Trophoblast cell (in vitro differentiated cells and primary cell): ENCODE measurements around the gene MYO1D.

Experiments
- DNase-seq, 2 donors: peaks; one replicate each; pipeline ENCODE4 v3.0.0-alpha.2; 2016
- H2AFZ ChIP-seq: 2 replicates; pipeline ENCODE4 v1.6.1; 2013; ENCODE audit warnings: low read length, moderate library complexity, mild to moderate bottlenecking; ENCODE audit not compliant: insufficient read depth, poor library complexity
- H2AK5ac ChIP-seq: 2 replicates; pipeline ENCODE4 v1.6.1; 2013; ENCODE audit warnings: mild to moderate bottlenecking, low read length
- H2BK120ac ChIP-seq: 2 replicates; pipeline ENCODE4 v1.6.1; 2013; ENCODE audit warnings: low read length, mild to moderate bottlenecking, moderate library complexity; ENCODE audit not compliant: insufficient read depth, poor library complexity
- H2BK12ac ChIP-seq: 2 replicates; pipeline ENCODE4 v1.6.1; 2013; ENCODE audit warnings: mild to moderate bottlenecking, low read length, moderate library complexity
- H2BK5ac ChIP-seq: 2 replicates; pipeline ENCODE4 v1.6.1; 2013; ENCODE audit warnings: low read length, low read depth, moderate library complexity, mild to moderate bottlenecking; ENCODE audit not compliant: poor library complexity
- H3K14ac ChIP-seq: 2 replicates; pipeline ENCODE4 v1.6.1; 2013; ENCODE audit warnings: mild to moderate bottlenecking, low read length
- H3K18ac ChIP-seq: 2 replicates; pipeline ENCODE4 v1.6.1; 2013; ENCODE audit warnings: mild to moderate bottlenecking, low read length
- H3K23ac ChIP-seq: 2 replicates; pipeline ENCODE4 v1.6.1; 2013; ENCODE audit warnings: low read length
- H3K27ac ChIP-seq: 2 replicates; pipeline ENCODE4 v1.5.1; 2013; ENCODE audit warnings: low read depth, mild to moderate bottlenecking, inconsistent platforms, low read length, moderate library complexity
- H3K27me3 ChIP-seq: 2 replicates; pipeline ENCODE4 v1.6.1; 2013; ENCODE audit warnings: inconsistent platforms, mild to moderate bottlenecking, low read length, moderate library complexity; ENCODE audit not compliant: insufficient read depth
- H3K36me3 ChIP-seq, 2 experiments: 1 replicate in 1 of 2; 2 replicates in 1 of 2; pipeline ENCODE4 v1.6.1; 2013; ENCODE audit warnings: low read length in 2 of 2, mild to moderate bottlenecking in 2 of 2, moderate library complexity in 1 of 2; ENCODE audit not compliant: insufficient read depth in 2 of 2, control insufficient read depth in 1 of 2
- H3K4ac ChIP-seq: 2 replicates; pipeline ENCODE4 v1.6.1; 2013; ENCODE audit warnings: low read depth, mild to moderate bottlenecking, low read length, moderate library complexity
- H3K4me1 ChIP-seq, 2 experiments: 1 replicate in 1 of 2; 2 replicates in 1 of 2; pipeline ENCODE4 v1.6.1; 2013; ENCODE audit warnings: low read length in 2 of 2, mild to moderate bottlenecking in 2 of 2, moderate library complexity in 1 of 2; ENCODE audit not compliant: insufficient read depth in 2 of 2, control insufficient read depth in 1 of 2
- H3K4me2 ChIP-seq: 2 replicates; pipeline ENCODE4 v1.6.1; 2013; ENCODE audit warnings: inconsistent platforms, mild to moderate bottlenecking, low read length, moderate library complexity
- H3K4me3 ChIP-seq: 2 replicates; pipeline ENCODE4 v1.5.1; 2013; ENCODE audit warnings: mild to moderate bottlenecking, low read depth, low read length, inconsistent platforms
- H3K79me1 ChIP-seq: one replicate; pipeline ENCODE4 v1.6.1; 2013; ENCODE audit warnings: low read length
- H3K79me2 ChIP-seq: 2 replicates; pipeline ENCODE4 v1.6.1; 2013; ENCODE audit warnings: low read length, mild to moderate bottlenecking; ENCODE audit not compliant: control insufficient read depth, insufficient read depth, poor library complexity
- H3K9ac ChIP-seq: 2 replicates; pipeline ENCODE4 v1.6.1; 2013; ENCODE audit warnings: mild to moderate bottlenecking, low read length
- H3K9me3 ChIP-seq: 2 replicates; pipeline ENCODE4 v1.6.1; 2013; ENCODE audit warnings: low read depth, mild to moderate bottlenecking, control low read depth, inconsistent platforms, low read length; ENCODE audit not compliant: insufficient read depth
- H4K12ac ChIP-seq: 2 replicates; pipeline ENCODE4 v1.6.1; 2013; ENCODE audit warnings: low read depth, mild to moderate bottlenecking, low read length, moderate library complexity
- H4K8ac ChIP-seq: 2 replicates; pipeline ENCODE4 v1.6.1; 2013; ENCODE audit warnings: low read depth, mild to moderate bottlenecking, low read length, moderate library complexity
- H4K91ac ChIP-seq: one replicate; pipeline ENCODE4 v1.6.1; 2013; ENCODE audit warnings: low read depth, mild to moderate bottlenecking, low read length, moderate library complexity
- WGBS: extraction: QIAGEN DNeasy Blood & Tissue Kit; methylation state at CpG from one replicate; pipeline ENCODE4 v1.1.7; 2013; ENCODE audit warnings: missing lambda C conversion rate; ENCODE audit not compliant: insufficient read length, insufficient coverage; ENCODE audit errors: extremely low coverage; 5-methylcytosine and 5-hydroxymethylcytosine counted together

MYO1D gene

GRCh38 chr17:32660496-32660985 is 216.4 kb downstream of the MYO1D start:
- no peak overlapping the region for H3K18ac ChIP-seq
- H3K9ac ChIP-seq, result no peak overlapping the region
- no peak overlapping the region for H3K14ac ChIP-seq
- H3K23ac ChIP-seq, result no peak overlapping the region
- H3K9me3 ChIP-seq, result no peaks in the 10 kb centered on the region
- no CpG with 5 or more reads among the region's 5 CpGs for WGBS
- no peak overlapping the region for H2AFZ ChIP-seq
- H2AK5ac ChIP-seq, result no peak overlapping the region
- H3K27me3 ChIP-seq, result no peaks in the 10 kb centered on the region
- H3K4me2 ChIP-seq, result no peak overlapping the region
- no peak overlapping the region for H2BK12ac ChIP-seq
- H3K36me3 ChIP-seq, result peaks cover 0 to 2% of the 10 kb centered on the region in 2 experiments
- H3K4me1 ChIP-seq, result no peaks in the 10 kb centered on the region
- H2BK5ac ChIP-seq, result no peak overlapping the region
- no peak overlapping the region for H4K12ac ChIP-seq
- H2BK120ac ChIP-seq, result no peak overlapping the region
- H3K4ac ChIP-seq, result no peak overlapping the region
- H3K4me3 ChIP-seq, result no peak overlapping the region
- H3K79me2 ChIP-seq, result no peaks in the 10 kb centered on the region
- no peak overlapping the region for H4K8ac ChIP-seq
- no peaks in the 10 kb centered on the region for H3K79me1 ChIP-seq
- DNase-seq, result no peak
- H4K91ac ChIP-seq, result no peak overlapping the region
- no peak overlapping the region for H3K27ac ChIP-seq

GRCh38 chr17:32659419-32659842 is 217.5 kb downstream of the MYO1D start:
- Histone ChIP-seq H3K27me3 (no peaks in the 10 kb centered on the region), H2AFZ (no peak overlapping the region)

GRCh38 chr17:32658470-32659418 is 218.2 kb downstream of the MYO1D start:
- H3K9ac ChIP-seq, result no peak overlapping the region
- H3K4ac ChIP-seq, result no peak overlapping the region
- H4K12ac ChIP-seq, result no peak overlapping the region
- H3K79me2 ChIP-seq, result no peaks in the 10 kb centered on the region
- no peak overlapping the region for H3K4me2 ChIP-seq
- no peak overlapping the region for H2BK120ac ChIP-seq
- no peak overlapping the region for H2AK5ac ChIP-seq
- no peak for DNase-seq
- H2BK5ac ChIP-seq, result no peak overlapping the region
- no peak overlapping the region for H3K27ac ChIP-seq
- peaks cover 0 to 1% of the 10 kb centered on the region in 2 experiments for H3K4me1 ChIP-seq
- H3K14ac ChIP-seq, result no peak overlapping the region
- no peak overlapping the region for H3K4me3 ChIP-seq
- H3K9me3 ChIP-seq, result no peaks in the 10 kb centered on the region
- no peaks in the 10 kb centered on the region for H3K27me3 ChIP-seq
- no peak overlapping the region for H3K23ac ChIP-seq
- no CpG with 5 or more reads among the region's 23 CpGs for WGBS
- H4K91ac ChIP-seq, result no peak overlapping the region
- no peak overlapping the region for H4K8ac ChIP-seq
- H3K18ac ChIP-seq, result no peak overlapping the region
- H3K36me3 ChIP-seq, result peaks cover 0 to 2% of the 10 kb centered on the region in 2 experiments
- no peak overlapping the region for H2AFZ ChIP-seq
- H3K79me1 ChIP-seq, result no peaks in the 10 kb centered on the region
- no peak overlapping the region for H2BK12ac ChIP-seq

More at GRCh38 chr17:32659419-32659842, 217.5 kb downstream of the MYO1D start:
- Histone ChIP-seq H4K8ac (no peak overlapping the region), H3K4me3 (no peak overlapping the region), H3K27ac (no peak overlapping the region), H3K4me1 (peaks cover 0 to under 1% of the 10 kb centered on the region in 2 experiments), H3K23ac (no peak overlapping the region), H3K9me3 (no peaks in the 10 kb centered on the region), H2AK5ac (no peak overlapping the region), H3K79me2 (no peaks in the 10 kb centered on the region), H3K79me1 (no peaks in the 10 kb centered on the region), H2BK5ac (no peak overlapping the region), H2BK120ac (no peak overlapping the region), H3K14ac (no peak overlapping the region), H3K18ac (no peak overlapping the region), H3K4ac (no peak overlapping the region), H2BK12ac (no peak overlapping the region), H3K9ac (no peak overlapping the region), H4K91ac (no peak overlapping the region), H3K36me3 (peaks cover 0 to 2% of the 10 kb centered on the region in 2 experiments), H4K12ac (no peak overlapping the region), H3K4me2 (no peak overlapping the region)
- peak; percentile 61 to 88 for DNase-seq
- WGBS, result no CpG with 5 or more reads among the region's 5 CpGs

GRCh38 chr17:32656886-32657285 is 220.0 kb downstream of the MYO1D start:
- Histone ChIP-seq H3K27me3 (no peaks in the 10 kb centered on the region), H3K27ac (no peak overlapping the region), H3K9me3 (no peaks in the 10 kb centered on the region), H3K79me2 (no peaks in the 10 kb centered on the region), H3K23ac (no peak overlapping the region), H4K8ac (no peak overlapping the region), H3K4ac (no peak overlapping the region), H2AK5ac (no peak overlapping the region), H2AFZ (no peak overlapping the region), H3K4me2 (no peak overlapping the region), H3K4me1 (peaks cover 0 to 1% of the 10 kb centered on the region in 2 experiments), H2BK5ac (no peak overlapping the region), H3K79me1 (no peaks in the 10 kb centered on the region), H3K36me3 (peaks cover 0 to 4% of the 10 kb centered on the region in 2 experiments), H2BK120ac (no peak overlapping the region), H3K9ac (no peak overlapping the region), H3K14ac (no peak overlapping the region), H2BK12ac (no peak overlapping the region), H4K91ac (no peak overlapping the region), H3K4me3 (no peak overlapping the region), H3K18ac (no peak overlapping the region), H4K12ac (no peak overlapping the region)
- no peak for DNase-seq
- WGBS, result no CpG with 5 or more reads among the region's 1 CpG
